ENCODE data around the gene KANSL1.

Gene KANSL1

GRCh38 chr17:46163929-46164594 is 29.2 kb downstream of the KANSL1 start:
- no peak for DNase-seq

GRCh38 chr17:46163316-46163715 is 29.9 kb downstream of the KANSL1 start:
- no peak for DNase-seq

GRCh38 chr17:46162866-46163265 is 30.4 kb downstream of the KANSL1 start:
- DNase-seq: no peak

- no peak for DNase-seq
Observed at GRCh38 chr17:46160169-46160568, 33.1 kb downstream of the KANSL1 start.

GRCh38 chr17:46159686-46160085 is 33.5 kb downstream of the KANSL1 start:
- DNase-seq: no peak

GRCh38 chr17:46158323-46159296 is 34.6 kb downstream of the KANSL1 start:
- no peak for DNase-seq

GRCh38 chr17:46157443-46158062 is 35.7 kb downstream of the KANSL1 start:
- no peak for DNase-seq

- no peak for DNase-seq
Observed at GRCh38 chr17:46154151-46154816, 38.9 kb downstream of the KANSL1 start.

GRCh38 chr17:46152423-46152822 is 40.8 kb downstream of the KANSL1 start:
- no peak for DNase-seq

GRCh38 chr17:46151762-46152161 is 41.5 kb downstream of the KANSL1 start:
- no peak for DNase-seq

- no peak for DNase-seq
Observed at GRCh38 chr17:46150216-46150963, 42.8 kb downstream of the KANSL1 start.

GRCh38 chr17:46148247-46148646 is 45.0 kb downstream of the KANSL1 start:
- DNase-seq: no peak

GRCh38 chr17:46147296-46147695 is 45.9 kb downstream of the KANSL1 start:
- no peak for DNase-seq

- no peak for DNase-seq
Observed at GRCh38 chr17:46144246-46144645, 49.0 kb downstream of the KANSL1 start.

GRCh38 chr17:46143827-46144236 is 49.4 kb downstream of the KANSL1 start:
- no peak for DNase-seq

GRCh38 chr17:46141645-46142044 is 51.6 kb downstream of the KANSL1 start:
- no peak for DNase-seq

GRCh38 chr17:46140645-46141197 is 52.5 kb downstream of the KANSL1 start:
- no peak for DNase-seq

GRCh38 chr17:46139432-46140210 is 53.6 kb downstream of the KANSL1 start:
- DNase-seq: no peak

- no peak for DNase-seq
Observed at GRCh38 chr17:46138473-46138872, 54.8 kb downstream of the KANSL1 start.

- DNase-seq: no peak
Observed at GRCh38 chr17:46136820-46137219, 56.4 kb downstream of the KANSL1 start.

All from activated gamma-delta T cell (primary cell).